HG02885 (cell line): ENCODE data around the gene SETMAR.

Experiments used
- ATAC-seq: cut with Tn5 transposase; IDR thresholded peaks from one replicate; pipeline ENCODE4 v1.9.1; 2021; ENCODE audit warnings: mild to moderate bottlenecking; ENCODE audit not compliant: unreplicated experiment, poor library complexity

Gene SETMAR

DNA sequence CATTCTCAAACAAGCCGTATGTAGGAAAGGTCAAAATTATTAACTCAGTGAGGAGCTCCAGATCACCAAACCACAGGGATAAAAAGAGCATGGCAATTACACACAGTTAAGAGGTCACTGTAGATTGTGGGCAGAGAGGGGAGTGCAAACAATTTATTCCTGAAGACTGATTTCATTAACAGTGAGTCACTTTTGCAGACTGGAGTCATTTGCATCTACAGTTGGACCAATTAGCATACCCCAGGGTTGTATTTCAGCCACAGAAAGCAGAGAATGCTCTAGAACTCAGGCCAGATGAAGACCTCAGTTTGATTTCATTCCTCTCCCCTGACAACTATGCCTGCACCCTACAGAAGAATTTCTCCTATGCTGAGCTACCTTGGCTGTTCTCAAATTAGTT, 40.1 kb downstream of the SETMAR start:
- no peak for ATAC-seq

DNA sequence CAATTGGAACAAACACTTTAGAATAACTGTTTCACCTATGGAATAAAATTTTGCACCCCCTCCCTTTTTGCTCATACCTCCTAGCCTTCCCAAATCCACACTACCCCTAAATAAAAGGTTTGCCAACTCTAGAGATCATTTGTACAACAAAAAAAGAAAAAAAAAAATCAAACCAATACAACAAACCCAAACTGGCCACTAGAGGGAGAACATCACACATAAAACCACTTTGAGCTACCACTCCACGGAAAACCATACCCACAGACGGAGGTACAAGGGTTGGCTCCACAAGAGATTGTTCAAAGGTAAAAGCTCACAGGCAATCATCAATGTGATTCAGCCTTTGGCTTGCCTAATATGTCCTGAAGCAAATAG, 47.6 kb downstream of the SETMAR start:
- peak; percentile 91 for ATAC-seq

DNA sequence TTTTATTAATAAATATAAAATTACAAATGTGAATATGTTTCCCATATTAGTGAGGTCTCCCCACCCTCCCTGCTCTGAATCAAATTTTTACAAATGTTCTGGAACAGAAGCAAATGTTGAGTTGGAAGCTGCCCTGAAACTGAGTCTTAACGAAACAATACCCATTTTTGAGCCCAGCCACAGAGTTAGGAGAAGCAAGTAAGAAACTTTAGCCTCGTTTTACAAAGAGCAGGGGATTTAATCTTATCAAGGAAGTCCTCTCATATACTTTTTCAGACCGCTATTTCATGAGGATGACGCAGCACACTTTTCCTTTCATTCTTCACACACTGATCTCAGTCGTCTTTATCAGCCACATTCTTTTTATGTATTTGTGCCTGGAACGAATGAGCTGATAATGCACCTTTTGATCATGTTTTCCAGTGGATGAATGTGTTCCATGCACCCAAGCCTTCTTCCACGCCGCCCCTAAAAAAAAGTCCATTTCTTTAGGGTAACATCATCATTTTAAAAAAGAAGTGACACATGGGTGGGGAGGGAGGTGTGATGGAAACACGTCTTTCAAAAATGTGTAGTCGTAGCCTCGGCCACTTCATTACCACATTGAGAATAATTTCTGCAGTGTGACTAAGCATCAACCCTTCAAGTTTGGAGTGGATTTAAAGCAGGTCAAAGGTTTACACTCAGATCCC, 48.1 kb downstream of the SETMAR start:
- peak; percentile 42 for ATAC-seq

DNA sequence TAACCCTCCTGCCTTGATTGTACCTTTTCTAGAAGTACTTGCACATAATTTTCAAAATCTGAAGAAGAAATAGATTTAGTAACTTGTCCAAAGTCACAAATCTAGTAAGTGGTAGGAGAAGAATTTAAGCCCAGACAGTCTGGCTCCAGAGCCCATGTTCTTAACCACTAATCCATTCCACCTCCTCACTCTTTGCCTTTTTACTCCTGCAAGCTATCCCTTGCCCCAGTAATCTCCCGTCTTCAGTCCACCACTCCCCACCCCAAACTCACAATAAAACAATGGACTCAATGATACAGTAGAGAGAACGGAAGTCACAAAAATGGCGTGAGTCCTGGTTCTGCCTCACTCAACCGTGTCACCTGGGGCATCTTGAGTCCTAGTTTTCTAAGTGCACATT, 48.7 kb downstream of the SETMAR start:
- ATAC-seq, result no peak

DNA sequence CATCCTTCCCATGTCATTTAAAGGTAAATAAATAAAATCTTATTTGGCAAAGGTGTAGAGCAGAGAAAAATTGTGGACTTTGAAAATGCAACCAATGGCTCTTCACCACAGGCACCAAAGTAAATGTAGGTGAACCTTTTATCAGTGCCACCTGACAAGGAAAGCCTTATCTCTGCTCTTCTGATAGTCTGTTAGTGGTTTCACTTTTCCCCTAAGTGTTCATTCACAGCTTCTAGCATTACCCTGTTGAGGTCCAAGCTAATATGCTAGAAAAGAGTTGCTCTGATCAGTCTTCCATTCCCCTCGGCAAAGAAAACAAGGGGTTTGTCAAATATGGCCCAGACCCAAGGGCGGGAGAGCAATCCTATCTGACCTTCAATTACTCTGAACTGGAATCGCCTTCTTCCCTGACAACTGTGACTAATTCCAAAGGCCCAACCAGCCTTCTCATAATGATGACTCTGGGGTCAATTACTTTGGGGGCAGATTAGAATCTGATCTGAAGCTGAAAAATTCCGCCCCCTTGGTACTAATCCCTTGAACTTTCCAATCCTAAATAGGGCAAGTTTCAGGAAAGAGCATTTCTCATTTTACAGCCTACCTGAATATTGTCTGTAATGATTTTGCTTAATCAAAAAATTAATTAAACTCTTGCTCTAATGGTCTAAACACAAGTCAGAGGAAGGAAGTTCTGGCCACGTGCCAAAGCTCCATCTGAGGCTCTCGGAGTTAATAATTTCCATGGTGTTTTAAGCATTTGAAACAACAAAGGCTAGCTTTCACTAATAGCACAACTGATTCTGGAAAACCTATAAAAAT, 52.4 kb downstream of the SETMAR start:
- ATAC-seq, result no peak

DNA sequence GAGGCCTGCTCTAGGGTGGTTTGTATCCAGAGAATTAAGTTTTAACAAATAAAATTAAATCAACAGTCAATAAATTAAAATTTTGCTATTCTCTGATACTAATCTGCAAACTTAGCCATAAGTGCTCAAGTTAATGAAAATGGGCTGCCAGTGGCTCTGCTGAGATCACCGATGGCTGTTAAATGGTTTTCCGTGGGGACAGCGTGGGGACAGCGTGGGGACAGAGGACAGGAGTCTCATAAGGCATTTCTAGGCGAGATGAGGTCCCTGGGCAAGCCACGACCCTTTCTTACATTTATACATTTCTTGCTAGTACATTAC, 53.0 kb downstream of the SETMAR start:
- no peak for ATAC-seq

DNA sequence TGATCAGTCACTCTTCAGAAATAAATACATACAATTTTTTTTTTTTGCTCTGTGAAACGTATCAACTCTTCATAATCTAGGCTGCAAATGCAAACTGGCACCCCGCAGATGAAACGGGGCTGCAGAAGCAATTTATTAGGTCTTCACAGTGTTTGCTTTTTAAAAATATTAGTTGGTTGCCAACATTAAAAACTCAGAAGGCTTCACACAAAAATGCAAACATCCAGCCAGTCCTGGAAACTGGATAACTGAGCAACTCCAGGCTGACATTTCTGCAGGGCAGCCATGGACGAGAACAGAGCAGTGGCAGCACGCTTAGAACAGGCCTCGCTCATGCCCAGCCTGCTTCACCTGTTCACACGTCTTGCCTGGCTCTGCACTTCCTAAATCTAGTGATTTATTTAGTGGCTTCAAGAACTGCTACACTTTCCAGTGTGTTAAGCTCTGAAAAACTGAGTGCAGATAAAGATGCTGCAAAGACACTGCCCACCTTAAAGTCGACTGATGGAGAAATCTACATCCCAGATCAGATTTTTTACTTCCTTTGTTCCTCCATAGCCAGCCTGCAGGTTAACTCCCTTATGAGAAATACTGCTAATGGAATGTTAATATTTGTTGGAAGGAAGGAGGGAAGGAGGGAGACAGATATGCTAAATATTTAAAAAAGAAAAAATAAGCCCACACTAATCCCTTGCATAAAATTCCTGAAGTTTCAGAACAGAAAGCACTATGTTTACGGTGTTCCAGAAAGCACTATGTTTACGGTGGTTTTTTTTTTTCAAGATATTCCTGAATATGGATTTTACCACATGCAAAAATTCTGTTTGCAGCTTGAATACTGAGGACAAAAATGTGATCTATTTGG, 53.6 kb downstream of the SETMAR start:
- ATAC-seq, result no peak

DNA sequence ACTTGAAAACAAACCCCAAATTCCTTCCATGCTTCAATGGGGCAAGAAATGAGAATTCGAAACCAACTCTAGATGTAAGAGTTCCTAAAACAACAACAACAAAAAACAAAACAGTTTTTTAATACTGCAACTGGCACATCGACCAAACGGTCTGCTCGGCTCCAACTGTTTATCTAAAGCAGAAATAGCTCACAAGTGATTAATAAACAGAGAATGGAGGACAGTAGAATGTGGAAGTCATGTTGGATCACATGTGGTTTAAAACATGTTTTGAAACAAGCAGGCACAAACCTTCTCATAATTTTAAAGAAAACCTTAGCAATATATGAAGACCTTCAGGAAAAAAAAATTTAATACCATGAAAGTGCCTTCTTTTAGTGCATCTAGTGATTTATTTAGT, 55.1 kb downstream of the SETMAR start:
- no peak for ATAC-seq

DNA sequence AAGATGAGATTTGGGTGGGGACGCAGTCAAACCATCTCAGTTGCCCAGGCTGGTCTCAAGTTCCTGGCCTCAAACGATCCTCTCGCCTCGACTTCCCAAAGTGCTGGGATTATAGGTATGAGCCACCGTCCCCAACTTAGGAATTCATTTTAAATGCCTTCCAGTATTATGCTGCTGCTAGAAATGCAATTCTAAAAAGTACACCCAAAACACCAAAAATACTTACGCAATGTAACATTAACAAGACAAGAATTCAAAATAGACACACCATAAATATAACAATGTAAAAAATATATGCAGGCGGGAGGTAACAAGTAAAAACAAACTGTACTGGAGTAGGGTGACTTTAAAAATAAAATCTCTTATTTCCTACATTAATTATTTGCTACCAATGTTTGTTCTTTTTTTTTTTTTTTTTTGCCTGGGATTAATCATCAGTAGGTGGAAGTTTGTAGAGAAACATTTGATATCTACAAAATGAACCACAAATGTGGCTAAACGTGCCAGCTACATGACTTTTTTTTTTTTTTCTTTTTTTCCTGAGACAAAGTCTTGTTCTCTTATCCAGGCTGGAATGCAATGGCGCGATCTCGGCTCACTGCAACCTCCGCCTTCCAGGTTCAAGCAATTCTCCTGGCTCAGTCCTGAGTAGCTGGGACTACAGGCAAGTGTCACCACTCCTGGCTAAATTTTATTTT, 56.8 kb downstream of the SETMAR start:
- no peak for ATAC-seq

DNA sequence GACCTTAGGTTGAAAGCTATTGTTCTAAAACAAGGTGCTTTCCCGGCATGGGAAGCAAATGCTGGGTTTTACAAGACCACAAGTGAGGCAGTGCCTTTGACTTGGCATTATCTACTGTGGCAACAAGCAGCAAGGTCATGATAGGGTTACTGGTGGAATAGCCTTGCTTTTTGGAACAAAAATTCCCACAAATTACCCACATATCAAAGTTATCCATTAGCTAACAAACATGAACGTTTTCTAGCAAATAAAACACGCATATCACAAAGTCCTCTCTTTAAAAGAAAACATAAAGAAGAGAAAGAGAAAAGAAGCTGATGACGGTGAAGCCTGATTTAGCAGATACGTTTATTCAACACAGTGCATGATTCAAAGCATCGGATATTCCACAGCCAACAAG, 57.6 kb downstream of the SETMAR start:
- no peak for ATAC-seq

DNA sequence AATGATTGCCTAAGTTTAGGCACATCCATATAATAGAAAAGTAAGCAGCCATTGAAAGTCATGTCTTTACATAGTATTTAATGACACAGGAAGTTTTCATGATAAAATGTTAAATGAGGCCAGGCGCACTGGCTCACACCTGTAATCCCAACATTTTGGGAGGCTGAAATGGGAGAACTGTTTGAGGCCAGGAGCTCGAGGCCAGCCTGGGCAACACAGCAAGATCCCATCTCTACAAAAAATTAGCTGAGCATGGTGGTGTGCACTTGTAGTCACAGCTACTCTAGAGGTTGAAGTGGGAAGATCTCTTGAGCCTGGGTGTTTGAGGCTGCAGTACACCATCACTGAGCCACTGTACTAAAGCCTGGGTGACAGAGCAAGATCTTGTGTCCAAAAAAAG, 59.4 kb downstream of the SETMAR start:
- no peak for ATAC-seq
